ENCODE results near the gene GFM1. TPM values are rescaled to one million over a fixed set of nuclear protein-coding genes. Genes with fewer than 3 reads are reported as not detected.

GFM1 gene
- total RNA-seq, 1 experiment from 2014 or later = 44.5 TPM

- no peaks in the 10 kb centered on the region for H3K27me3 Mint-ChIP-seq (ENCODE audit: low read depth)
- H3K9me3 Mint-ChIP-seq = no peaks in the 10 kb centered on the region
- ATAC-seq (no peak), DNase-seq (ENCODE audit: low spot score) (no peak)
- no peak overlapping the region for H3K4me3 Mint-ChIP-seq
- TF ChIP-seq STAT6 (CRISPR knock-in tag; conservative IDR thresholded peaks at IDR 0.05; ENCODE audit: low read depth) (no peak), GRHL2 (CRISPR knock-in tag; IDR thresholded peaks at IDR 0.05; ENCODE audit: insufficient replicate concordance, severe bottlenecking) (no peak), NR1H2 (CRISPR knock-in tag; IDR thresholded peaks at IDR 0.05) (no peak), KAT7 (CRISPR knock-in tag; IDR thresholded peaks at IDR 0.05; ENCODE audit: borderline replicate concordance) (no peak), ZNF138 (CRISPR knock-in tag; conservative IDR thresholded peaks at IDR 0.05) (no peak), ZNF532 (CRISPR knock-in tag; IDR thresholded peaks at IDR 0.05; ENCODE audit: borderline replicate concordance) (no peak), SP1 (CRISPR knock-in tag; conservative IDR thresholded peaks at IDR 0.05) (no peak), TCF7 (CRISPR knock-in tag; IDR thresholded peaks at IDR 0.05; ENCODE audit: low read depth) (no peak), CDX4 (CRISPR knock-in tag; IDR thresholded peaks at IDR 0.05; ENCODE audit: borderline replicate concordance) (no peak), MLX (CRISPR knock-in tag; IDR thresholded peaks at IDR 0.05) (no peak), USF1 (CRISPR knock-in tag; IDR thresholded peaks at IDR 0.05) (no peak), ARID4B (CRISPR knock-in tag; IDR thresholded peaks at IDR 0.05; ENCODE audit: borderline replicate concordance) (no peak), ZBTB43 (CRISPR knock-in tag; IDR thresholded peaks at IDR 0.05) (no peak), TEAD1 (CRISPR knock-in tag; IDR thresholded peaks at IDR 0.05) (no peak), IRF1 (CRISPR knock-in tag; IDR thresholded peaks at IDR 0.05) (no peak), NR2C2 (CRISPR knock-in tag; IDR thresholded peaks at IDR 0.05) (no peak), NFE2L1 (CRISPR knock-in tag; IDR thresholded peaks at IDR 0.05) (no peak), JAZF1 (CRISPR knock-in tag; IDR thresholded peaks at IDR 0.05) (no peak), ZNF317 (CRISPR knock-in tag; IDR thresholded peaks at IDR 0.05; ENCODE audit: borderline replicate concordance, low read depth) (no peak)
- H3K4me1 Mint-ChIP-seq = no peaks in the 10 kb centered on the region
- ChIA-PET POLR2A (no interaction called here), CTCF (interaction anchor here (1.4 kb wide), 1 partner anchor 20 kb away, joined by 3 read pairs; no protein-coding TSS in a partner anchor)
- no peak overlapping the region for H3K27ac Mint-ChIP-seq
- H3K36me3 Mint-ChIP-seq = 0 out of 2 replicates have a peak, but pooled peaks cover 3% of the 10 kb centered on the region
Observed at GRCh38 chr3:158679547-158680000, 35.2 kb downstream of the GFM1 start.
